GM18499 (cell line): ENCODE data around the gene RAD51B.
"Not testable (repeated sequence)": the region's sequence is repeated elsewhere in the genome, so short reads cannot be mapped to it uniquely, and the experiment has no call there.

Experiments
- ATAC-seq: cut with Tn5 transposase; IDR thresholded peaks from one replicate; pipeline ENCODE4 v1.9.1; 2021; ENCODE audit warnings: moderate number of reproducible peaks; ENCODE audit not compliant: insufficient read depth, unreplicated experiment

RAD51B gene

DNA sequence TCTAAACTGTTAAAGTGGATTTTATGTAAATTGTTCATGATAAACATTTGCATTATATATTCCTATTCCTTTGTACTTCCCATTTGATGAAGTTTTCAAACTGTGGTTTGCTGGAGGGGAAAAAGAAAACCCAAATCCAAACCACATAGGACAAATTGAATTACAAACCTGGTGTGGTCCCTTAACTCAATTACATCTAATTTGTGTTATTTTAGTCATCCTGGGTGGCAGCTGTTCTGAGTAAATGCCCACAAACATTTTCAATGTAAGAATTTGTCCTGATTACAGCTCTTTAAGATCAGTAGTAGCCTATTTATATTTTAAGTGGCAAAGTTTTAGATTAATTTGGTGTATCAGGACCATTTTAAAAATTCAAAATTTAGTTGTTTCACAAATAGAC lies 153.9 kb downstream of the RAD51B start:
- ATAC-seq, result no peak

- no peak for ATAC-seq
These were observed 155.9 kb downstream of the RAD51B start for GRCh38 chr14:67975470-67975869.

GRCh38 chr14:67977434-67978034 lies 158.0 kb downstream of the RAD51B start:
- ATAC-seq, result no peak

DNA sequence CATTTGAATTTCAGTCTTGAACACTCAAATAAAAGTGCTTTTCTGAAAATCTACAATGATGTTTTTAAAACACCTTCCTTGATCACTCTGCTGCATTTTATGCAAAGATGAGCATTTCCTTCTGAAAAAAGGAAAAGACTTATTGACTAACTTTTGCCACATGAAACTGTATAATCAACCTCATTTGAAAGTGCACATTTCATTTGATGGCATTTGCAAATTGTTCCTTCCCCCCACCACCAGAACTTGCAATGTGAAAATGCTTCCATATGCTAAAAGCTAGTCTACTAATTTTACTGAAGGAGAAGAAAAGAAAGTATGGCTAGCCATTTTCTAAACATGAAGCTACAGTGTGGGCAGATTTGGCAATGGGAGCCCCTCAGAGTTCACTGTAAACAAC lies 159.2 kb downstream of the RAD51B start:
- ATAC-seq, result no peak

DNA sequence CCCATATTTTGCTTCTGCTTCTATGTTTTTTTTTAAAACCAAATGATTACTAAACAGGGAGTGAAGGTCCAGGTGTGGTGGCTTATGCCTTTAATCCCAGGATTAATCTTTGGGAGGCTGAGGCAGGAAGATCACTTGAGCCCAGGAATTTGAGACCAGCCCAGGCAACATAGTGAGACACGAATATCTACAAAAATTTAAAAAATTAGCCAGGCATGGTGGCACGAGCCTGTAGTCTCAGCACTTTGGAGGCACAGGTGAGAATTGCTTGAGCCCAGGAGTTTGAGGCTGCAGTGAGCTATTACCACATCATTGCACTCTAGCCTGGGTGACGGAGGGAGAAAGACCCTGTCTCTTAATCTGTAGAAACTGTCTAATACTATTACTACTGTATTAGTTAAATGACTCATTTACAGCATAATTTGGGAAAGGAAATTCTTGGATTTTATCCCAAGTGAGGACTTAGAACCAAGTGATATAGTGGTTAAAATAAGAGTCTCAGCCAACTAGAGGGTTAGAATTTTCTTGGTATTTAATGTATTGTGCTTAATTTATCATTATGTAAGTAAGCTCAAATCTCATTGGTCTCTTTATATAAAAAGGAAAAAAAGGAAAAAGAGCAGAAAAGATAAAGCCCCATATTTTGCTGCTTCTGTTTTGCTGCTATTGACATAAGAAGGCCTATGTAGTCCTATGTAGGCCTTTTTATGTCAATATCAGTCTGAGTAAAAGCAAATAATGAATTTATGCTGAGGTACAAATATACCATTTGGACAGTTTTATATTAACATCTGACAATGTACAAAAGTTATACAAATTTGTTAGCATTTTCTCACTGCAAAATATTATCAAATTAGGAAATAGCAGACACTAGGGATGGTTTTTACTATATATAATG lies 163.4 kb downstream of the RAD51B start:
- ATAC-seq, result no peak

DNA sequence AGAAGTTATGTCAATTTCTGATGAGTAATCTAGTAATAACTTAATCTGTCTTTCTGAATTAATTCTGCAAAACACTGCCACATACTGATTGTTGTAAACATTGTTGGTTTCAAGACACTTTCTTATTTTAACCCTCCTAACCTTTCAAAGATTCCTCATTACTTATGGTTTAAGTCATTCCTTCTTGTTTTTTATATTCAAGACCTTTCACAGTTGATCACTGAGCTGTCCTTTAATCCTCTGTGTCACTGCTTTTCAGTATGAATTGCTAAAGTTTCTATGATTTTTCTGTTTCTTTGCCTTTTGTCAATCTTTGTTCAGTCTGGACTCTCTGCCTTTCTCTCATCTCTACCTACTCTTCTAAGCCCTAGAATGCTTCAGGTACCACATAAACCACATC lies 164.7 kb downstream of the RAD51B start:
- ATAC-seq, result no peak

- no peak for ATAC-seq
These were observed 166.7 kb downstream of the RAD51B start for GRCh38 chr14:67986131-67986841.

DNA sequence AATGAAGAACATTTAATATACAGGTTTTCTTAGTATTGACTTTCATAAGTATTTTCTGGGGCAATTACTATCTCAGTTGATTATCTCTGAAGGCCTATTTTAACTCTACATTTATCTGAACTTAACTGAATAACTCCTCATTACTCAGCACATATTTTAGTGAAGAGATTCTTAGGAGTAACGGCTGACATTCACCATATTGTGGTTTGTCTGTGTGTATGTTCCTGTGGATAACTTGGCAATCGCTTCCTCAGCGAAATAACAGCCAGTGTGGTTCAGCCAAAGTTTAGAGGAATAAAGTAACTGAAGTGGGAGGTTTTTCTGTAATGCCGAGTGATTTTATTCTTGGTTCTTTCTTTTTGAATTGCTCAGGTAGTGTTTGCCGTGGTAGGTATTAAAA lies 168.0 kb downstream of the RAD51B start:
- no peak for ATAC-seq

DNA sequence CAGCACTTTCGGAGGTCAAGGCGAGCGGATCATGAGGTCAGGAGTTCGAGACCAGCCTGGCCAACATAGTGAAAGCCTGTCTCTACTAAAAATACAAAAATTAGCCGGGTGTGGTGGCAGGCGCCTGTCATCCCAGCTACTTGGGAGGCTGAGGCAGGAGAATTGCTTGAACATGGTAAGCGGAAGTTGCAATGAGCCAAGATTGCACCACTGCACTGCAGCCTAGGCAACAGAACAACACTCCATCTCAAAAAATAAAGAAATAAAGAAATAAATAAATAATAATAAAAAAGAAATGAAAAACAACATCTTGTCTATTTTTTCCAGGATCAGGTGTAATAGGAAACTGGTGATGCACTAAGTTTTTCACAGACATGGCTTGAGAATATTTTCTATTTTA lies 168.6 kb downstream of the RAD51B start:
- not testable (repeated sequence) for ATAC-seq

DNA sequence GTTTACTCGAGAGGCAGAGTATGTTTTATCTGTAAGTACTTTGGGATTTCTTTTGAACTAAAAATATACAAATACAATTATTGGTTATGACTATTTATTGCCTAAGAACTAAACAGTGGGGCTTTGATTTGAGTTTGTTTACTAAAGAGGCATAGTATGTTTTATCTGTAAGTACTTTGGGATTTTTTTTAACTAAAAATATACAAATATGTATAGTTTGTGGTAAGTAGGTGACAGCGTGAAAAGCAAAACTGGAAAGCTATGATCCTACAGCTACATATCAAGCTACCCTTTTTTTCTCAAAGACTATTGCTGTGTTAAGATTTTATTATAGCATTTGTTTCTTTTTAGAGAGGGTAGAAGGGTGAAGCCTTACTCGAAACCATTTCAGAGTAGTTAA lies 171.0 kb downstream of the RAD51B start:
- ATAC-seq, result no peak

GRCh38 chr14:67994531-67994930 lies 175.0 kb downstream of the RAD51B start:
- ATAC-seq, result no peak

DNA sequence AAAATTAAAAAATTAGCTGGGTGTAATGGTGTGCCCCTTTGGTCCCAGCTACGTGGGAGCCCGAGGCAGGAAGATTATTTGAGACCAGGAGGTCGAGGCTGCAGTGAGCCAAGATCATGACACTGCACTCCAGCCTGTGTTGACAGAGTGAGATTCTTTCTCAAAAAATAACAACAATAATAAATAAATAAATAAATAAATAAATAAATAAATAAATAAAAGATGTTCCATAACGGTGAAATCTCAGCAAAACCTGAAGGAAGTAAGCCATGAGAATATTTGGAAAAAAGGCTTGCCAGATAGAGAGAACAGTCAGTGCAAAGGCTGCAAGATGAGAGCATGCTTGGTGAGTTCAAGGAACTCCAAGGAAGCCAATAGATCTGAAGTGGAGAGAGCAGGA lies 176.7 kb downstream of the RAD51B start:
- ATAC-seq, result no peak

DNA sequence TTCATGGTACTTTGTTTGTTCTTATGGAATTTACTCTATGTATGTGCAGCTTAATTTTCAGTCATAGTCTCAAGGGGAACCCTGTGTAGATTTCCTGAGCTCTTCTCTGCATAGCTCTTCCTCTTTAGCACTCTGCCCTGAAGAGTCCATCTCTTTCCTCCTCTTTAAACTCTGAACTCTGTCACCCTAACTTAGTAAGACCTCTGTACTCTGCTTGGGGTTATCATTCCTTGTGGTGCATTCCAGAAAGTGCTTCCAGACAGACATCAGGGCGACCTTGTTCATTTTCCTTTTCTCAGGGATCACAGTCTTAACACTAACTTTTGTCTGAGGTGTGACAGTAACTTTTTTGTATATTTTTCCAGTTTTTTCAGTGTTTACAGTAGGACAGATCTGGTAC lies 179.3 kb downstream of the RAD51B start:
- no peak for ATAC-seq

GRCh38 chr14:67999290-67999689 lies 179.7 kb downstream of the RAD51B start:
- ATAC-seq, result no peak

- no peak for ATAC-seq
These were observed 180.3 kb downstream of the RAD51B start for GRCh38 chr14:67999705-68000384.

DNA sequence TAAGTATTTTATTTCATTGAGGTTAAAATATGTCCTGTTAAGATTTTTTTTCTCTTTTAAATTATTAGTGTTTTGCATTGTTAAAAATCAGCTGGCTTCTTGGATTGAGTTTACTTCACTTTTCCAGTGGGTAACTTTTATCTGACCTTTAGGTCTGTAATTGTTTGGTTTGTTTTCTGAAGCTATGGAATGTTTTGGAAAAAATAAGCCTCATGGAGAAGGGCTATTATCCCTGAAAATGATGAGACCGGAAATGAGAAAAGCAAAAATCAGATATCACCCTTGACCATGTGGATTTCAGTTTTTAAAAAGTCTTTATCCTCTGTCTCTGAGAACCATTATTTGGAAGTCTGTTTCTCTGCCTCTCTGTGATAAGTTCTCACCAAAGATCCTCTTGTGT lies 180.9 kb downstream of the RAD51B start:
- no peak for ATAC-seq

DNA sequence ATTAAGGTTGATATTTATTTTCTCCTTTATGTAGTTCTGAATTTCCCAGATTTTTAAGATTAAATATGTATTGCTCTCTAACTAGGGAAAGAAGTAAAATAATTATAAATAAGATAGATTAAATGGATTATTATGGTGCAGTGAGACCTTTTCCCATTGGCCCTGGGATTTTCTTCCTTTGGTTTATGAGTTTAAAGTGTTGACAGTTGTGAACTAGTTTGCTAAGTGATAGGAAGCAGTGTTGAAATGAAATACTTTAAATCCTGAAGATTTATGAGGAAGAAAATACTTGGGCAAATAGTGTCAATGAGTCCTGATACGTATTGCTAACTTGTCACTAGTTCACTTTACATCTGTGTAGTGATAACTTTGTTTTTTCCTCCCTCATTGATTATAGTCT lies 188.9 kb downstream of the RAD51B start:
- ATAC-seq, result no peak

GRCh38 chr14:68011406-68012028 lies 191.9 kb downstream of the RAD51B start:
- ATAC-seq, result no peak

- no peak for ATAC-seq
These were observed 193.3 kb downstream of the RAD51B start for GRCh38 chr14:68012871-68013270.

GRCh38 chr14:68013326-68013725 lies 193.7 kb downstream of the RAD51B start:
- ATAC-seq, result no peak
